ENCODE data around the gene PTBP1. TPM values are rescaled to one million over a fixed set of nuclear protein-coding genes. Genes with fewer than 3 reads are reported as not detected.

Gene PTBP1
- total and polyA plus RNA-seq, 2 experiments from 2014 or later = 178 to 219 TPM

- no peaks in the 10 kb centered on the region for H3K9me3 ChIP-seq (ENCODE audit: low read depth)
- H4K20me1 ChIP-seq (ENCODE audit: insufficient read depth, poor library complexity, severe bottlenecking) = no peaks in the 10 kb centered on the region
- H3K4me3 ChIP-seq = no peak overlapping the region
- no peak overlapping the region for H3K27ac ChIP-seq
- WGBS (ENCODE audit: low lambda C conversion rate, missing lambda C conversion rate) = 84% methylated on average over 37 of the region's 40 CpGs
- no peaks in the 10 kb centered on the region for H3K79me2 ChIP-seq
- no peak for DNase-seq (ENCODE audit: low spot score)
- no peak overlapping the region for H2AFZ ChIP-seq
- H3K36me3 ChIP-seq (replicated peaks; ENCODE audit: insufficient read depth, low read depth) = no peaks in the 10 kb centered on the region
- H3K4me2 ChIP-seq = no peak overlapping the region
- TF ChIP-seq EZH2 (IDR thresholded peaks at IDR 0.05; ENCODE audit: borderline replicate concordance) (no peak), EZH2phosphoT487 (IDR thresholded peaks at IDR 0.05; ENCODE audit: low read depth, severe bottlenecking, unreplicated experiment) (no peak), CTCF (IDR thresholded peaks at IDR 0.05; ENCODE audit: poor library complexity) (no peak)
- H3K27me3 ChIP-seq = no peaks in the 10 kb centered on the region
- no peaks in the 10 kb centered on the region for H3K9me2 ChIP-seq (replicated peaks; ENCODE audit: insufficient read depth)
- H3K4me1 ChIP-seq (ENCODE audit: insufficient read depth) = peaks cover 5% of the 10 kb centered on the region
Observed at GRCh38 chr19:855566-856120, 58.4 kb downstream of the PTBP1 start.

GRCh38 chr19:858284-858683 lies 61.0 kb downstream of the PTBP1 start:
- Histone ChIP-seq H3K79me2 (no peaks in the 10 kb centered on the region), H3K27ac (no peak overlapping the region)

GRCh38 chr19:858868-859843 lies 61.9 kb downstream of the PTBP1 start, which contains the start of gene CFD:
Gene CFD, plus strand, starts transcription at chr19:859664. Its CDS starts 26 bp downstream, at chr19:859690.
- Histone ChIP-seq H4K20me1 (ENCODE audit: insufficient read depth, poor library complexity, severe bottlenecking) (no peaks in the 10 kb centered on the region), H3K4me3 (peak within 1 kb of the TSS; percentile 14), H3K4me2 (peak within 1 kb of the TSS; percentile 84), H3K27ac (no peak within 1 kb of the TSS), H3K9me2 (replicated peaks; ENCODE audit: insufficient read depth) (no peaks in the 10 kb centered on the region), H3K4me1 (ENCODE audit: insufficient read depth) (peaks cover 5% of the 10 kb centered on the region), H2AFZ (no peak within 1 kb of the TSS), H3K9me3 (ENCODE audit: low read depth) (no peaks in the 10 kb centered on the region), H3K79me2 (no peaks in the 10 kb centered on the region), H3K36me3 (replicated peaks; ENCODE audit: insufficient read depth, low read depth) (no peaks in the 10 kb centered on the region), H3K27me3 (no peaks in the 10 kb centered on the region)
- WGBS (ENCODE audit: low lambda C conversion rate, missing lambda C conversion rate) = 70% methylated on average over 16 of the region's 24 CpGs
- TF ChIP-seq EZH2 (IDR thresholded peaks at IDR 0.05; ENCODE audit: borderline replicate concordance) (no peak), CTCF (IDR thresholded peaks at IDR 0.05; ENCODE audit: poor library complexity) (no peak), EZH2phosphoT487 (IDR thresholded peaks at IDR 0.05; ENCODE audit: low read depth, severe bottlenecking, unreplicated experiment) (no peak)
- no peak for DNase-seq (ENCODE audit: low spot score)

More at GRCh38 chr19:858284-858683, 61.0 kb downstream of the PTBP1 start:
- H3K4me3 ChIP-seq = no peak overlapping the region
- no peak for DNase-seq (ENCODE audit: low spot score)
- H4K20me1 ChIP-seq (ENCODE audit: insufficient read depth, poor library complexity, severe bottlenecking) = no peaks in the 10 kb centered on the region
- no peak overlapping the region for H3K4me2 ChIP-seq
- 83% methylated on average over 9 of the region's 9 CpGs for WGBS (ENCODE audit: low lambda C conversion rate, missing lambda C conversion rate)
- no peaks in the 10 kb centered on the region for H3K9me2 ChIP-seq (replicated peaks; ENCODE audit: insufficient read depth)
- H3K27me3 ChIP-seq = no peaks in the 10 kb centered on the region
- H3K36me3 ChIP-seq (replicated peaks; ENCODE audit: insufficient read depth, low read depth) = no peaks in the 10 kb centered on the region
- H3K4me1 ChIP-seq (ENCODE audit: insufficient read depth) = peaks cover 5% of the 10 kb centered on the region
- TF ChIP-seq EZH2phosphoT487 (IDR thresholded peaks at IDR 0.05; ENCODE audit: low read depth, severe bottlenecking, unreplicated experiment) (no peak), EZH2 (IDR thresholded peaks at IDR 0.05; ENCODE audit: borderline replicate concordance) (no peak), CTCF (IDR thresholded peaks at IDR 0.05; ENCODE audit: poor library complexity) (no peak)
- no peak overlapping the region for H2AFZ ChIP-seq
- no peaks in the 10 kb centered on the region for H3K9me3 ChIP-seq (ENCODE audit: low read depth)
